ENCODE data around the gene COL4A2.
"Not testable (repeated sequence)": the region's sequence is repeated elsewhere in the genome, so short reads cannot be mapped to it uniquely, and the experiment has no call there.

- not testable (repeated sequence) for TF ChIP-seq POLR2AphosphoS5, POLR2A, CTCF, EP300 (IDR thresholded peaks at IDR 0.05)
Observed at GRCh38 chr13:110321573-110321972, 14.5 kb downstream of the COL4A2 start.

All from suprapubic skin (tissue), 4 donors.